ENCODE data around the gene HOXA6. TPM values are rescaled to one million over a fixed set of nuclear protein-coding genes. Genes with fewer than 3 reads are reported as not detected.

The HOXA6 gene
- total and polyA plus RNA-seq, 2 donors (not counting 1 experiment from before 2014, with no cell fraction given), result 1.2 to 3.6 TPM

GRCh38 chr7:27109466-27110185 lies 37.9 kb downstream of the HOXA6 start:
- H3K9me3 ChIP-seq (ENCODE audit: control insufficient read depth, insufficient read depth, low read depth, low read length), result no peaks in the 10 kb centered on the region
- no peak overlapping the region for H3K9ac ChIP-seq (ENCODE audit: insufficient read depth, low read length)
- H3K4me3 ChIP-seq (replicated peaks in 1 of 4; ENCODE audit: control extremely low read depth in 1 of 4, insufficient read depth in 1 of 4, low read depth in 3 of 4, low read length in 4 of 4), result peak overlapping the region in 1 of 4 experiments; percentile 92
- H3K4me2 ChIP-seq (ENCODE audit: extremely low read depth, insufficient read depth, low read length), result peak overlapping the region; percentile 37
- H3K36me3 ChIP-seq (ENCODE audit: control insufficient read depth, insufficient read depth, low read length), result no peaks in the 10 kb centered on the region
- H2AFZ ChIP-seq (ENCODE audit: low read length), result no peak overlapping the region
- TF ChIP-seq EZH2 (IDR thresholded peaks at IDR 0.05; ENCODE audit: low read length, missing control alignments), result no peak
- no peak for TF ChIP-seq CTCF (conservative IDR thresholded peaks at IDR 0.05 in 1 of 2, IDR thresholded peaks at IDR 0.05 in 1 of 2; ENCODE audit: low read depth in 1 of 2, low read length in 2 of 2)
- no peaks in the 10 kb centered on the region for H4K20me1 ChIP-seq (ENCODE audit: control insufficient read depth, extremely low read depth, insufficient read depth, low read length)
- peaks cover 63% of the 10 kb centered on the region for H3K79me2 ChIP-seq (ENCODE audit: control insufficient read depth, insufficient read depth, low read length)
- DNase-seq (ENCODE audit: low read depth in 2 of 2), result peak in 1 of 2 donors; percentile 22
- H3K27me3 ChIP-seq (ENCODE audit: control insufficient read depth, insufficient read depth, low read length), result no peaks in the 10 kb centered on the region
- H3K27ac ChIP-seq (ENCODE audit: insufficient read depth, low read length), result peak overlapping the region; percentile 95
- H3K4me1 ChIP-seq (ENCODE audit: control insufficient read depth, extremely low read depth, insufficient read depth, low read length), result peaks cover 32% of the 10 kb centered on the region

- Histone ChIP-seq H3K27ac (ENCODE audit: insufficient read depth, low read length) (peak overlapping the region; percentile 95), H4K20me1 (ENCODE audit: control insufficient read depth, extremely low read depth, insufficient read depth, low read length) (no peaks in the 10 kb centered on the region), H3K27me3 (ENCODE audit: control insufficient read depth, insufficient read depth, low read length) (no peaks in the 10 kb centered on the region), H3K36me3 (ENCODE audit: control insufficient read depth, insufficient read depth, low read length) (no peaks in the 10 kb centered on the region), H3K4me3 (replicated peaks in 1 of 4; ENCODE audit: control extremely low read depth in 1 of 4, insufficient read depth in 1 of 4, low read depth in 3 of 4, low read length in 4 of 4) (peak overlapping the region; percentile 20 to 92 (median 44)), H3K9ac (ENCODE audit: insufficient read depth, low read length) (peak overlapping the region; percentile 76), H3K9me3 (ENCODE audit: control insufficient read depth, insufficient read depth, low read depth, low read length) (no peaks in the 10 kb centered on the region), H2AFZ (ENCODE audit: low read length) (no peak overlapping the region), H3K4me2 (ENCODE audit: extremely low read depth, insufficient read depth, low read length) (peak overlapping the region; percentile 89), H3K79me2 (ENCODE audit: control insufficient read depth, insufficient read depth, low read length) (peaks cover 64% of the 10 kb centered on the region), H3K4me1 (ENCODE audit: control insufficient read depth, extremely low read depth, insufficient read depth, low read length) (peaks cover 32% of the 10 kb centered on the region)
- no peak for TF ChIP-seq CTCF (conservative IDR thresholded peaks at IDR 0.05 in 1 of 2, IDR thresholded peaks at IDR 0.05 in 1 of 2; ENCODE audit: low read depth in 1 of 2, low read length in 2 of 2)
- no peak for TF ChIP-seq EZH2 (IDR thresholded peaks at IDR 0.05; ENCODE audit: low read length, missing control alignments)
- DNase-seq (ENCODE audit: low read depth in 2 of 2), result peak; percentile 82 to 88
Measured at GRCh38 chr7:27108390-27109127, 39.0 kb downstream of the HOXA6 start.
